Upper lobe of left lung (tissue), 4 donors: Measurements from ENCODE around the gene KLHL13.

Experiments used
- CTCF ChIP-seq, 6 experiments: fragments of 450-650 bp in 4 of 6; fragments of 200-600 bp in 2 of 6; sonication (generic) in 2 of 6; IDR thresholded peaks; one replicate each; pipeline ENCODE4 v1.5.1; 2016 to 2019; ENCODE audit warnings: antibody characterized with exemption in 6 of 6
- POLR2AphosphoS5 ChIP-seq, 2 donors: sonication (generic); formaldehyde crosslinking; IDR thresholded peaks; one replicate each; pipeline ENCODE4 v1.5.1; 2017; ENCODE audit warnings: antibody characterized with exemption in 2 of 2

GRCh38 chrX:118128724-118129123 is 12.1 kb upstream of the KLHL13 start:
- no peak for TF ChIP-seq CTCF (IDR thresholded peaks at IDR 0.05)
- TF ChIP-seq POLR2AphosphoS5 (IDR thresholded peaks at IDR 0.05), result no peak
